Liver (tissue), 9 donors: Measurements from ENCODE around the gene RPS6KA5. TPM values are rescaled to one million over a fixed set of nuclear protein-coding genes. Genes with fewer than 3 reads are reported as not detected.

ENCODE experiments used
- DNase-seq: peaks from one replicate; pipeline ENCODE4 v3.0.0-alpha.2; 2017; ENCODE audit warnings: low spot score
- H3K27ac ChIP-seq, 2 donors: one replicate each; pipeline ENCODE4 v1.7.0; 2013; ENCODE audit warnings: inconsistent platforms in 2 of 2, low read length in 2 of 2, control low read depth in 1 of 2, low read depth in 1 of 2, mild to moderate bottlenecking in 1 of 2
- H3K27me3 ChIP-seq, 4 donors: one replicate each; pipeline versions ENCODE4 v1.6.1 to v1.7.0; 2013; ENCODE audit warnings: low read length in 3 of 4, inconsistent platforms in 1 of 4, mild to moderate bottlenecking in 1 of 4, moderate library complexity in 1 of 4; ENCODE audit not compliant: control insufficient read depth in 4 of 4, insufficient read depth in 4 of 4
- H3K36me3 ChIP-seq, 4 donors: one replicate each; pipeline versions ENCODE4 v1.6.1 to v1.7.0; 2013; ENCODE audit warnings: low read length in 3 of 4, mild to moderate bottlenecking in 3 of 4, low read depth in 1 of 4, moderate library complexity in 1 of 4; ENCODE audit not compliant: control insufficient read depth in 4 of 4, insufficient read depth in 3 of 4
- H3K4me1 ChIP-seq, 4 donors: one replicate each; pipeline versions ENCODE4 v1.6.1 to v1.7.0; 2013; ENCODE audit warnings: low read length in 3 of 4, mild to moderate bottlenecking in 3 of 4, moderate library complexity in 1 of 4; ENCODE audit not compliant: control insufficient read depth in 4 of 4, insufficient read depth in 4 of 4
- H3K4me3 ChIP-seq, 3 donors: one replicate each; pipeline versions ENCODE4 v1.6.1 to v1.7.0; 2013; ENCODE audit warnings: low read length in 3 of 3, control low read depth in 1 of 3, low read depth in 1 of 3, mild to moderate bottlenecking in 1 of 3
- H3K9ac ChIP-seq, 2 donors: one replicate each; pipeline ENCODE4 v1.7.0; 2013; ENCODE audit warnings: low read length in 2 of 2, mild to moderate bottlenecking in 2 of 2, moderate library complexity in 2 of 2, control low read depth in 1 of 2, low read depth in 1 of 2
- H3K9me3 ChIP-seq, 4 donors: one replicate each; pipeline versions ENCODE4 v1.6.1 to v1.7.0; 2013; ENCODE audit warnings: low read length in 3 of 4; ENCODE audit not compliant: control insufficient read depth in 4 of 4
- EGR1 ChIP-seq, 2 donors: IDR thresholded peaks; 2 replicates each; pipeline ENCODE4 v1.6.1; 2016 to 2018; ENCODE audit warnings: antibody characterized with exemption in 2 of 2, low read depth in 2 of 2
- FOXA1 ChIP-seq: IDR thresholded peaks from 2 replicates; pipeline ENCODE4 v1.6.1; 2016; ENCODE audit warnings: antibody characterized with exemption
- FOXA2 ChIP-seq: IDR thresholded peaks from 2 replicates; pipeline ENCODE4 v1.6.1; 2016; ENCODE audit warnings: antibody characterized with exemption
- GABPA ChIP-seq, 2 donors: IDR thresholded peaks in 1 of 2; conservative IDR thresholded peaks in 1 of 2; 2 replicates each; pipeline ENCODE4 v1.6.1; 2016; ENCODE audit warnings: antibody characterized with exemption in 2 of 2, mild to moderate bottlenecking in 1 of 2, moderate library complexity in 1 of 2
- HNF4A ChIP-seq, 2 donors: conservative IDR thresholded peaks; 2 replicates each; pipeline ENCODE4 v1.6.1; 2016; ENCODE audit warnings: antibody characterized with exemption in 2 of 2, mild to moderate bottlenecking in 2 of 2
- HNF4G ChIP-seq: IDR thresholded peaks from 2 replicates; pipeline ENCODE4 v1.6.1; 2016; ENCODE audit warnings: antibody characterized with exemption
- MAX ChIP-seq: IDR thresholded peaks from 2 replicates; pipeline ENCODE4 v1.6.1; 2016; ENCODE audit warnings: antibody characterized with exemption
- NR2F2 ChIP-seq: IDR thresholded peaks from 2 replicates; pipeline ENCODE4 v1.6.1; 2016; ENCODE audit warnings: antibody characterized with exemption
- RAD21 ChIP-seq, 2 donors: IDR thresholded peaks; 2 replicates each; pipeline ENCODE4 v1.6.1; 2016; ENCODE audit warnings: antibody characterized with exemption in 2 of 2, mild to moderate bottlenecking in 2 of 2
- RXRA ChIP-seq, 2 donors: IDR thresholded peaks; 2 replicates each; pipeline ENCODE4 v1.6.1; 2017 to 2018; ENCODE audit warnings: antibody characterized with exemption in 2 of 2, mild to moderate bottlenecking in 1 of 2
- TAF1 ChIP-seq: conservative IDR thresholded peaks from 2 replicates; pipeline ENCODE4 v1.6.1; 2016; ENCODE audit warnings: antibody characterized with exemption, mild to moderate bottlenecking
- WGBS: extraction: QIAGEN DNeasy Blood & Tissue Kit; methylation state at CpG from one replicate; pipeline ENCODE4 v1.1.7; 2013; 5-methylcytosine and 5-hydroxymethylcytosine counted together
- polyA plus RNA-seq, 2 donors: library from polyadenylated mRNA; stranded (reverse) in 1 of 2; unstranded in 1 of 2; fragments of 200-250 nt in 1 of 2; fragments of >200 nt in 1 of 2; fragmentation: Nextera tagmentation in 1 of 2; extraction: Ambion mirVana in 1 of 2; gene quantifications; one replicate each; pipeline versions ENCODE4 v1.2.1 to v1.2.3, GENCODE V29; 2013 to 2015
- total RNA-seq, 2 donors: library from RNA; depleted of rRNA; stranded (reverse); fragments of >200 nt; gene quantifications; one replicate each; pipeline ENCODE4 v1.2.3, GENCODE V29; 2014
- TF ChIP-seq, protein P1 (sequence below): IDR thresholded peaks from 2 replicates; pipeline ENCODE4 v1.6.1; 2016; ENCODE audit warnings: antibody characterized with exemption, mild to moderate bottlenecking
- TF ChIP-seq, protein P2 (sequence below): IDR thresholded peaks from 2 replicates; pipeline ENCODE4 v1.6.1; 2016; ENCODE audit warnings: antibody characterized with exemption
- donor health status: healthy.
- donor health status: healthy.
- donor health status: healthy.
- donor health status: healthy.
- donor health status: healthy.

Gene RPS6KA5
- total and polyA plus RNA-seq, 4 donors: 0.52 to 2.3 (median 1.3) TPM

DNA sequence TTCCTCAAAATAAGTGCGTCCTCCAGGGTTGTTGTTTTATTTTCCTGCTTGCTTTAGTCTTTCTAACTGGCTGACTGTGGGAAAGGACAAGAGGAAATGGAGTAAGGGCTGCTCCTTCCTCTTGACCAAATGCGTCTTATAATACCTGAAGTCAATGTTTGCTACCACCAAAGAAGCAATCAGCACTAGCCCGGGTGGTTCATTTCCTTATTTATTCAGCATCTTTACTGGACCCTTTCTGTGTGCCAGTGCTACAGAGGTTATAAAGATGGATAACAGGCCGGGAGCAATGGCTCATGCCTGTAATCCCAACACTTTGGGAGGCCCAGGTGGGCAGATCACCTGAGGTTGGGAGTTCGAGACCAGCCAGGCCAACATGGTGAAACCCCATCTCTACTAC is 15.1 kb upstream of the RPS6KA5 start:
- 83% methylated on average over 5 of the region's 5 CpGs for WGBS
- no peak for DNase-seq
- TF ChIP-seq, protein P1, sequence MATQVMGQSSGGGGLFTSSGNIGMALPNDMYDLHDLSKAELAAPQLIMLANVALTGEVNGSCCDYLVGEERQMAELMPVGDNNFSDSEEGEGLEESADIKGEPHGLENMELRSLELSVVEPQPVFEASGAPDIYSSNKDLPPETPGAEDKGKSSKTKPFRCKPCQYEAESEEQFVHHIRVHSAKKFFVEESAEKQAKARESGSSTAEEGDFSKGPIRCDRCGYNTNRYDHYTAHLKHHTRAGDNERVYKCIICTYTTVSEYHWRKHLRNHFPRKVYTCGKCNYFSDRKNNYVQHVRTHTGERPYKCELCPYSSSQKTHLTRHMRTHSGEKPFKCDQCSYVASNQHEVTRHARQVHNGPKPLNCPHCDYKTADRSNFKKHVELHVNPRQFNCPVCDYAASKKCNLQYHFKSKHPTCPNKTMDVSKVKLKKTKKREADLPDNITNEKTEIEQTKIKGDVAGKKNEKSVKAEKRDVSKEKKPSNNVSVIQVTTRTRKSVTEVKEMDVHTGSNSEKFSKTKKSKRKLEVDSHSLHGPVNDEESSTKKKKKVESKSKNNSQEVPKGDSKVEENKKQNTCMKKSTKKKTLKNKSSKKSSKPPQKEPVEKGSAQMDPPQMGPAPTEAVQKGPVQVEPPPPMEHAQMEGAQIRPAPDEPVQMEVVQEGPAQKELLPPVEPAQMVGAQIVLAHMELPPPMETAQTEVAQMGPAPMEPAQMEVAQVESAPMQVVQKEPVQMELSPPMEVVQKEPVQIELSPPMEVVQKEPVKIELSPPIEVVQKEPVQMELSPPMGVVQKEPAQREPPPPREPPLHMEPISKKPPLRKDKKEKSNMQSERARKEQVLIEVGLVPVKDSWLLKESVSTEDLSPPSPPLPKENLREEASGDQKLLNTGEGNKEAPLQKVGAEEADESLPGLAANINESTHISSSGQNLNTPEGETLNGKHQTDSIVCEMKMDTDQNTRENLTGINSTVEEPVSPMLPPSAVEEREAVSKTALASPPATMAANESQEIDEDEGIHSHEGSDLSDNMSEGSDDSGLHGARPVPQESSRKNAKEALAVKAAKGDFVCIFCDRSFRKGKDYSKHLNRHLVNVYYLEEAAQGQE: no peak
- TF ChIP-seq FOXA1 (no peak), GABPA (IDR thresholded peaks at IDR 0.05 in 1 of 2, conservative IDR thresholded peaks at IDR 0.05 in 1 of 2) (no peak), FOXA2 (no peak), RXRA (IDR thresholded peaks at IDR 0.05) (no peak), HNF4A (conservative IDR thresholded peaks at IDR 0.05) (no peak), HNF4G (no peak), TAF1 (no peak), NR2F2 (no peak), MAX (no peak)
- TF ChIP-seq, protein P2, sequence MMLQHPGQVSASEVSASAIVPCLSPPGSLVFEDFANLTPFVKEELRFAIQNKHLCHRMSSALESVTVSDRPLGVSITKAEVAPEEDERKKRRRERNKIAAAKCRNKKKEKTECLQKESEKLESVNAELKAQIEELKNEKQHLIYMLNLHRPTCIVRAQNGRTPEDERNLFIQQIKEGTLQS: no peak
- H3K4me1 ChIP-seq: no peaks in the 10 kb centered on the region
- H3K9me3 ChIP-seq: no peaks in the 10 kb centered on the region
- no peak overlapping the region for H3K4me3 ChIP-seq
- no peaks in the 10 kb centered on the region for H3K36me3 ChIP-seq
- no peaks in the 10 kb centered on the region for H3K27me3 ChIP-seq
- no peak overlapping the region for H3K27ac ChIP-seq
- no peak overlapping the region for H3K9ac ChIP-seq

DNA sequence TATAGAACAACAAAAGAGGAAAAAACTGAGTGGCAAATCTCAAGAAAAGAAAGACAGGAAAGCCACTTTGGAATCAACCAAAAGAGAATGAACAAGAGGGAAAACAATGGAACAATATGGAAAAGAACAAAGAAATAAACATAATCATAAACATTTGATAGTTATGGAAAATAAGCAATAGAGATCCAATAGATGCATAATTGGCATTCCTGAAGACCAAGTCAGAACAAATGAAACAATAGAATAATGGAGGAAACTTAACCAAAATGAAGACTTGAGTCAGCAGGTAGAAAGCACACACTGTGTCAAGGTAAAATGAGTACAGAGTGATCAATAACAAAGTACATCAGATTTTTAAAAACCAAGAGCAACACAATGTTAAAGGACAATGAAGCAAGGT is 10.1 kb upstream of the RPS6KA5 start:
- Histone ChIP-seq H3K36me3 (no peaks in the 10 kb centered on the region), H3K27ac (no peak overlapping the region), H3K4me3 (no peak overlapping the region), H3K9me3 (no peaks in the 10 kb centered on the region), H3K27me3 (no peaks in the 10 kb centered on the region), H3K9ac (no peak overlapping the region), H3K4me1 (no peaks in the 10 kb centered on the region)
- no peak for DNase-seq
- TF ChIP-seq, protein P1: no peak
- no peak for TF ChIP-seq NR2F2
- TF ChIP-seq FOXA1: no peak
- TF ChIP-seq TAF1: no peak
- no peak for TF ChIP-seq HNF4A (conservative IDR thresholded peaks at IDR 0.05)
- TF ChIP-seq HNF4G: no peak
- TF ChIP-seq RAD21 (IDR thresholded peaks at IDR 0.05): no peak
- TF ChIP-seq EGR1 (IDR thresholded peaks at IDR 0.05; ENCODE audit: low read depth in 2 of 2): no peak
